GM12891 (cell line): ENCODE results near the gene PTDSS2.
"Not testable (repeated sequence)": the region's sequence is repeated elsewhere in the genome, so short reads cannot be mapped to it uniquely, and the experiment has no call there.

Experiments used
- POLR2A ChIP-seq: IDR thresholded peaks from 2 replicates; pipeline ENCODE4 v1.6.1; 2011; ENCODE audit warnings: low read depth, low read length, control low read depth
- POLR2AphosphoS5 ChIP-seq: IDR thresholded peaks from 2 replicates; pipeline ENCODE4 v1.6.1; 2011; ENCODE audit warnings: low read depth, low read length, control low read depth
- TAF1 ChIP-seq: IDR thresholded peaks from 2 replicates; pipeline ENCODE4 v1.6.1; 2011; ENCODE audit warnings: low read depth, low read length, control low read depth

- TF ChIP-seq TAF1, POLR2A, POLR2AphosphoS5: not testable (repeated sequence)
Measured at GRCh38 chr11:516918-517685, 67.0 kb downstream of the PTDSS2 start.
